Liver (tissue), 9 donors: ENCODE results near the gene VSX2. TPM values are rescaled to one million over a fixed set of nuclear protein-coding genes. Genes with fewer than 3 reads are reported as not detected.

Experiments
- DNase-seq: peaks from one replicate; pipeline ENCODE4 v3.0.0-alpha.2; 2017; ENCODE audit warnings: low spot score
- H3K27ac ChIP-seq, 2 donors: one replicate each; pipeline ENCODE4 v1.7.0; 2013; ENCODE audit warnings: inconsistent platforms in 2 of 2, low read length in 2 of 2, control low read depth in 1 of 2, low read depth in 1 of 2, mild to moderate bottlenecking in 1 of 2
- H3K27me3 ChIP-seq, 4 donors: one replicate each; pipeline versions ENCODE4 v1.6.1 to v1.7.0; 2013; ENCODE audit warnings: low read length in 3 of 4, inconsistent platforms in 1 of 4, mild to moderate bottlenecking in 1 of 4, moderate library complexity in 1 of 4; ENCODE audit not compliant: control insufficient read depth in 4 of 4, insufficient read depth in 4 of 4
- H3K36me3 ChIP-seq, 4 donors: one replicate each; pipeline versions ENCODE4 v1.6.1 to v1.7.0; 2013; ENCODE audit warnings: low read length in 3 of 4, mild to moderate bottlenecking in 3 of 4, low read depth in 1 of 4, moderate library complexity in 1 of 4; ENCODE audit not compliant: control insufficient read depth in 4 of 4, insufficient read depth in 3 of 4
- H3K4me1 ChIP-seq, 4 donors: one replicate each; pipeline versions ENCODE4 v1.6.1 to v1.7.0; 2013; ENCODE audit warnings: low read length in 3 of 4, mild to moderate bottlenecking in 3 of 4, moderate library complexity in 1 of 4; ENCODE audit not compliant: control insufficient read depth in 4 of 4, insufficient read depth in 4 of 4
- H3K4me3 ChIP-seq, 3 donors: one replicate each; pipeline versions ENCODE4 v1.6.1 to v1.7.0; 2013; ENCODE audit warnings: low read length in 3 of 3, control low read depth in 1 of 3, low read depth in 1 of 3, mild to moderate bottlenecking in 1 of 3
- H3K9ac ChIP-seq, 2 donors: one replicate each; pipeline ENCODE4 v1.7.0; 2013; ENCODE audit warnings: low read length in 2 of 2, mild to moderate bottlenecking in 2 of 2, moderate library complexity in 2 of 2, control low read depth in 1 of 2, low read depth in 1 of 2
- H3K9me3 ChIP-seq, 4 donors: one replicate each; pipeline versions ENCODE4 v1.6.1 to v1.7.0; 2013; ENCODE audit warnings: low read length in 3 of 4; ENCODE audit not compliant: control insufficient read depth in 4 of 4
- EGR1 ChIP-seq, 2 donors: IDR thresholded peaks; 2 replicates each; pipeline ENCODE4 v1.6.1; 2016 to 2018; ENCODE audit warnings: antibody characterized with exemption in 2 of 2, low read depth in 2 of 2
- FOXA1 ChIP-seq: IDR thresholded peaks from 2 replicates; pipeline ENCODE4 v1.6.1; 2016; ENCODE audit warnings: antibody characterized with exemption
- FOXA2 ChIP-seq: IDR thresholded peaks from 2 replicates; pipeline ENCODE4 v1.6.1; 2016; ENCODE audit warnings: antibody characterized with exemption
- GABPA ChIP-seq, 2 donors: IDR thresholded peaks in 1 of 2; conservative IDR thresholded peaks in 1 of 2; 2 replicates each; pipeline ENCODE4 v1.6.1; 2016; ENCODE audit warnings: antibody characterized with exemption in 2 of 2, mild to moderate bottlenecking in 1 of 2, moderate library complexity in 1 of 2
- HNF4A ChIP-seq, 2 donors: conservative IDR thresholded peaks; 2 replicates each; pipeline ENCODE4 v1.6.1; 2016; ENCODE audit warnings: antibody characterized with exemption in 2 of 2, mild to moderate bottlenecking in 2 of 2
- HNF4G ChIP-seq: IDR thresholded peaks from 2 replicates; pipeline ENCODE4 v1.6.1; 2016; ENCODE audit warnings: antibody characterized with exemption
- NR2F2 ChIP-seq: IDR thresholded peaks from 2 replicates; pipeline ENCODE4 v1.6.1; 2016; ENCODE audit warnings: antibody characterized with exemption
- RAD21 ChIP-seq, 2 donors: IDR thresholded peaks; 2 replicates each; pipeline ENCODE4 v1.6.1; 2016; ENCODE audit warnings: antibody characterized with exemption in 2 of 2, mild to moderate bottlenecking in 2 of 2
- REST ChIP-seq: IDR thresholded peaks from 2 replicates; pipeline ENCODE4 v1.6.1; 2016; ENCODE audit warnings: antibody characterized with exemption, mild to moderate bottlenecking
- RXRA ChIP-seq, 2 donors: IDR thresholded peaks; 2 replicates each; pipeline ENCODE4 v1.6.1; 2017 to 2018; ENCODE audit warnings: antibody characterized with exemption in 2 of 2, mild to moderate bottlenecking in 1 of 2
- SP1 ChIP-seq: IDR thresholded peaks from 2 replicates; pipeline ENCODE4 v1.6.1; 2018; ENCODE audit warnings: antibody characterized with exemption, mild to moderate bottlenecking
- TAF1 ChIP-seq: conservative IDR thresholded peaks from 2 replicates; pipeline ENCODE4 v1.6.1; 2016; ENCODE audit warnings: antibody characterized with exemption, mild to moderate bottlenecking
- YY1 ChIP-seq: IDR thresholded peaks from 2 replicates; pipeline ENCODE4 v1.6.1; 2016; ENCODE audit warnings: antibody characterized with exemption, mild to moderate bottlenecking
- WGBS: extraction: QIAGEN DNeasy Blood & Tissue Kit; methylation state at CpG from one replicate; pipeline ENCODE4 v1.1.7; 2013; 5-methylcytosine and 5-hydroxymethylcytosine counted together
- polyA plus RNA-seq, 2 donors: library from polyadenylated mRNA; stranded (reverse) in 1 of 2; unstranded in 1 of 2; fragments of 200-250 nt in 1 of 2; fragments of >200 nt in 1 of 2; fragmentation: Nextera tagmentation in 1 of 2; extraction: Ambion mirVana in 1 of 2; gene quantifications; one replicate each; pipeline versions ENCODE4 v1.2.1 to v1.2.3, GENCODE V29; 2013 to 2015
- total RNA-seq, 2 donors: library from RNA; depleted of rRNA; stranded (reverse); fragments of >200 nt; gene quantifications; one replicate each; pipeline ENCODE4 v1.2.3, GENCODE V29; 2014
- TF ChIP-seq, protein P1 (sequence below): IDR thresholded peaks from 2 replicates; pipeline ENCODE4 v1.6.1; 2016; ENCODE audit warnings: antibody characterized with exemption
- TF ChIP-seq, protein P2 (sequence below): fragments of 150-350 bp; IDR thresholded peaks from 2 replicates; pipeline ENCODE4 v1.5.1; 2017; ENCODE audit warnings: improper control_type of control experiment, low read depth, low read length; ENCODE audit not compliant: missing input control
- TF ChIP-seq, protein P3 (sequence below): IDR thresholded peaks from 2 replicates; pipeline ENCODE4 v1.6.1; 2016; ENCODE audit warnings: antibody characterized with exemption
- donor health status: healthy.
- donor health status: healthy.
- donor health status: healthy.
- donor health status: healthy.
- donor health status: healthy.

The VSX2 gene
- total and polyA plus RNA-seq, 4 donors = not detected

- Histone ChIP-seq H3K4me3 (no peak overlapping the region), H3K9me3 (no peaks in the 10 kb centered on the region), H3K27me3 (peaks cover 0 to 6% (median 1%) of the 10 kb centered on the region in 4 donors), H3K36me3 (no peaks in the 10 kb centered on the region), H3K27ac (no peak overlapping the region), H3K4me1 (peaks cover 2 to 6% (median 4%) of the 10 kb centered on the region in 4 donors), H3K9ac (no peak overlapping the region)
- DNase-seq = no peak
- WGBS = 91% methylated on average over 7 of the region's 7 CpGs
- no peak for TF ChIP-seq SP1
- no peak for TF ChIP-seq YY1
- no peak for TF ChIP-seq REST
- TF ChIP-seq, protein P1, sequence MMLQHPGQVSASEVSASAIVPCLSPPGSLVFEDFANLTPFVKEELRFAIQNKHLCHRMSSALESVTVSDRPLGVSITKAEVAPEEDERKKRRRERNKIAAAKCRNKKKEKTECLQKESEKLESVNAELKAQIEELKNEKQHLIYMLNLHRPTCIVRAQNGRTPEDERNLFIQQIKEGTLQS = no peak
- no peak for TF ChIP-seq NR2F2
- no peak for TF ChIP-seq TAF1
- no peak for TF ChIP-seq HNF4A (conservative IDR thresholded peaks at IDR 0.05)
- no peak for TF ChIP-seq FOXA2
- TF ChIP-seq HNF4G = no peak
- TF ChIP-seq, protein P2, sequence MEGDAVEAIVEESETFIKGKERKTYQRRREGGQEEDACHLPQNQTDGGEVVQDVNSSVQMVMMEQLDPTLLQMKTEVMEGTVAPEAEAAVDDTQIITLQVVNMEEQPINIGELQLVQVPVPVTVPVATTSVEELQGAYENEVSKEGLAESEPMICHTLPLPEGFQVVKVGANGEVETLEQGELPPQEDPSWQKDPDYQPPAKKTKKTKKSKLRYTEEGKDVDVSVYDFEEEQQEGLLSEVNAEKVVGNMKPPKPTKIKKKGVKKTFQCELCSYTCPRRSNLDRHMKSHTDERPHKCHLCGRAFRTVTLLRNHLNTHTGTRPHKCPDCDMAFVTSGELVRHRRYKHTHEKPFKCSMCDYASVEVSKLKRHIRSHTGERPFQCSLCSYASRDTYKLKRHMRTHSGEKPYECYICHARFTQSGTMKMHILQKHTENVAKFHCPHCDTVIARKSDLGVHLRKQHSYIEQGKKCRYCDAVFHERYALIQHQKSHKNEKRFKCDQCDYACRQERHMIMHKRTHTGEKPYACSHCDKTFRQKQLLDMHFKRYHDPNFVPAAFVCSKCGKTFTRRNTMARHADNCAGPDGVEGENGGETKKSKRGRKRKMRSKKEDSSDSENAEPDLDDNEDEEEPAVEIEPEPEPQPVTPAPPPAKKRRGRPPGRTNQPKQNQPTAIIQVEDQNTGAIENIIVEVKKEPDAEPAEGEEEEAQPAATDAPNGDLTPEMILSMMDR = no peak
- no peak for TF ChIP-seq FOXA1
- TF ChIP-seq, protein P3, sequence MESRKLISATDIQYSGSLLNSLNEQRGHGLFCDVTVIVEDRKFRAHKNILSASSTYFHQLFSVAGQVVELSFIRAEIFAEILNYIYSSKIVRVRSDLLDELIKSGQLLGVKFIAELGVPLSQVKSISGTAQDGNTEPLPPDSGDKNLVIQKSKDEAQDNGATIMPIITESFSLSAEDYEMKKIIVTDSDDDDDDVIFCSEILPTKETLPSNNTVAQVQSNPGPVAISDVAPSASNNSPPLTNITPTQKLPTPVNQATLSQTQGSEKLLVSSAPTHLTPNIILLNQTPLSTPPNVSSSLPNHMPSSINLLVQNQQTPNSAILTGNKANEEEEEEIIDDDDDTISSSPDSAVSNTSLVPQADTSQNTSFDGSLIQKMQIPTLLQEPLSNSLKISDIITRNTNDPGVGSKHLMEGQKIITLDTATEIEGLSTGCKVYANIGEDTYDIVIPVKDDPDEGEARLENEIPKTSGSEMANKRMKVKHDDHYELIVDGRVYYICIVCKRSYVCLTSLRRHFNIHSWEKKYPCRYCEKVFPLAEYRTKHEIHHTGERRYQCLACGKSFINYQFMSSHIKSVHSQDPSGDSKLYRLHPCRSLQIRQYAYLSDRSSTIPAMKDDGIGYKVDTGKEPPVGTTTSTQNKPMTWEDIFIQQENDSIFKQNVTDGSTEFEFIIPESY = no peak
- TF ChIP-seq GABPA (IDR thresholded peaks at IDR 0.05 in 1 of 2, conservative IDR thresholded peaks at IDR 0.05 in 1 of 2) = no peak
- no peak for TF ChIP-seq EGR1 (IDR thresholded peaks at IDR 0.05; ENCODE audit: low read depth in 2 of 2)
- TF ChIP-seq RXRA (IDR thresholded peaks at IDR 0.05) = no peak
- TF ChIP-seq RAD21 (IDR thresholded peaks at IDR 0.05) = no peak
Measured at GRCh38 chr14:74221741-74222140, 17.5 kb upstream of the VSX2 start.

GRCh38 chr14:74223016-74223415 lies 16.2 kb upstream of the VSX2 start:
- Histone ChIP-seq H3K27ac (no peak overlapping the region), H3K4me1 (peaks cover 0 to under 1% (median under 1%) of the 10 kb centered on the region in 4 donors), H3K9me3 (no peaks in the 10 kb centered on the region), H3K27me3 (peaks cover 0 to 6% (median 1%) of the 10 kb centered on the region in 4 donors), H3K4me3 (no peak overlapping the region), H3K36me3 (no peaks in the 10 kb centered on the region), H3K9ac (no peak overlapping the region)
- DNase-seq = no peak
- no peak for TF ChIP-seq EGR1 (IDR thresholded peaks at IDR 0.05; ENCODE audit: low read depth in 2 of 2)
- WGBS = 89% methylated on average over 6 of the region's 6 CpGs
